Kidney (tissue), 14 donors: ENCODE measurements around the gene ABHD11. TPM values are rescaled to one million over a fixed set of nuclear protein-coding genes. Genes with fewer than 3 reads are reported as not detected.
A peak's percentile ranks its signal among the peaks of the same experiment; 100 is the strongest.

Experiments
- DNase-seq, 5 donors: peaks; one replicate each; pipeline ENCODE4 v3.0.0-alpha.2; 2013 to 2020
- FAIRE-seq: peaks from 2 replicates; lab custom pipeline; 2012; peaks lifted over from hg19 to GRCh38; lab: Jason Lieb, UNC
- H3K27ac ChIP-seq, 2 donors: one replicate each; pipeline ENCODE4 v1.7.0; 2013; ENCODE audit warnings: low read depth in 2 of 2, low read length in 2 of 2, inconsistent platforms in 1 of 2
- H3K27me3 ChIP-seq: one replicate; pipeline ENCODE4 v1.7.1; 2013; ENCODE audit warnings: low read length, inconsistent platforms; ENCODE audit not compliant: control insufficient read depth, insufficient read depth
- H3K36me3 ChIP-seq, 3 donors: one replicate each; pipeline versions ENCODE4 v1.7.0 to v1.7.1; 2013; ENCODE audit warnings: low read length in 3 of 3, control low read depth in 1 of 3, inconsistent platforms in 1 of 3; ENCODE audit not compliant: insufficient read depth in 3 of 3, control insufficient read depth in 2 of 3
- H3K4me1 ChIP-seq, 3 donors: one replicate each; pipeline versions ENCODE4 v1.7.0 to v1.7.1; 2013; ENCODE audit warnings: low read length in 3 of 3, inconsistent platforms in 1 of 3, low read depth in 1 of 3; ENCODE audit not compliant: control insufficient read depth in 2 of 3, insufficient read depth in 2 of 3
- H3K4me3 ChIP-seq, 3 donors: one replicate each; pipeline versions ENCODE4 v1.7.0 to v1.8.1; 2013; ENCODE audit warnings: low read length in 3 of 3, control low read depth in 1 of 3, inconsistent platforms in 1 of 3
- H3K9ac ChIP-seq, 3 donors: one replicate each; pipeline versions ENCODE4 v1.7.0 to v1.7.1; 2013; ENCODE audit warnings: low read length in 3 of 3, control low read depth in 1 of 3, inconsistent platforms in 1 of 3
- H3K9me3 ChIP-seq, 3 donors: one replicate each; pipeline versions ENCODE4 v1.7.0 to v1.7.1; 2013; ENCODE audit warnings: low read length in 3 of 3, control low read depth in 1 of 3, inconsistent platforms in 1 of 3; ENCODE audit not compliant: control insufficient read depth in 2 of 3, insufficient read depth in 1 of 3
- CTCF ChIP-seq: IDR thresholded peaks from 3 replicates; pipeline ENCODE4 v1.5.1; 2012; ENCODE audit warnings: mild to moderate bottlenecking, moderate library complexity, borderline replicate concordance; ENCODE audit not compliant: insufficient read depth; ENCODE audit errors: extremely low read depth
- intact Hi-C: fragments of 100-400 bp; cut with DNase I; formaldehyde crosslinking; loops from one replicate; pipeline ENCODE4 v1.11.1; 2022
- polyA plus RNA-seq: library from polyadenylated mRNA; stranded (reverse); fragments of 350-450 nt; fragmentation: Illumina TruSeq; extraction: RNeasy Lipid Tissue Mini Kit (QIAGEN cat#74804); gene quantifications from one replicate; pipeline ENCODE4 v1.2.3, GENCODE V29; 2014; ENCODE audit warnings: low read depth, low replicate concordance; ENCODE audit not compliant: insufficient read depth
- total RNA-seq: library from RNA; stranded (reverse); fragmentation: NEBNext Ultra II Directional; extraction: Animal tissue kit (Norgen Biotek cat#: 25700); gene quantifications from one replicate; pipeline ENCODE4 v1.2.1, GENCODE V29; 2021
- donor health status: control.
- donor health status: control.
- donor health status: control.
- donor health status: control.
- donor health status: control.
- donor health status: DM: yes; HTN: yes; CAD: no.
- donor health status: Normal renal cell carcinoma (clear cell type).

The ABHD11 gene
- total and polyA plus RNA-seq, 2 donors from 2014 or later, result 55.3 to 95.7 TPM

- Histone ChIP-seq H3K4me1 (no peaks in the 10 kb centered on the region), H3K27me3 (no peaks in the 10 kb centered on the region), H3K9ac (no peak overlapping the region), H3K9me3 (no peaks in the 10 kb centered on the region), H3K36me3 (no peaks in the 10 kb centered on the region), H3K4me3 (no peak overlapping the region), H3K27ac (no peak overlapping the region)
- no peak for TF ChIP-seq CTCF
- intact Hi-C loops, result no loop called here
- peak in 2 of 5 donors; percentile 34 to 58 for DNase-seq
- no peak for FAIRE-seq
Observed at GRCh38 chr7:73773700-73774517, 35.3 kb upstream of the ABHD11 start.

GRCh38 chr7:73770860-73771670, 32.5 kb upstream of the ABHD11 start:
- Histone ChIP-seq H3K27ac (peak overlapping the region; percentile 70 to 91), H3K27me3 (no peaks in the 10 kb centered on the region), H3K9me3 (no peaks in the 10 kb centered on the region), H3K9ac (peak overlapping the region in 1 of 3 donors; percentile 61), H3K4me1 (peaks cover 0 to 4% (median 0%) of the 10 kb centered on the region in 3 donors), H3K36me3 (no peaks in the 10 kb centered on the region), H3K4me3 (peak overlapping the region in 2 of 3 donors; percentile 44 to 66)
- FAIRE-seq (no peak), DNase-seq (peak in 2 of 5 donors; percentile 35 to 55)
- intact Hi-C loops, result no loop called here
- no peak for TF ChIP-seq CTCF

GRCh38 chr7:73770002-73770859, 31.6 kb upstream of the ABHD11 start, which contains the start of gene CLDN3:
Gene CLDN3, minus strand, starts transcription at chr7:73770270. Its CDS starts 221 bp downstream, at chr7:73770049.
- Histone ChIP-seq H3K9ac (peak within 1 kb of the TSS in 2 of 3 donors; percentile 26 to 65), H3K27me3 (no peaks in the 10 kb centered on the region), H3K4me3 (peak within 1 kb of the TSS; percentile 57 to 68 (median 66)), H3K9me3 (no peaks in the 10 kb centered on the region), H3K27ac (peak within 1 kb of the TSS; percentile 70 to 91), H3K36me3 (no peaks in the 10 kb centered on the region), H3K4me1 (peaks cover 0 to 4% (median 0%) of the 10 kb centered on the region in 3 donors)
- TF ChIP-seq CTCF, result no peak
- peak; percentile 92 to 97 (median 95) for DNase-seq
- FAIRE-seq, result no peak
- intact Hi-C loops, result no loop called here
